Prostate gland (tissue), 2 donors: ENCODE data around the gene SPATA18. TPM values are rescaled to one million over a fixed set of nuclear protein-coding genes. Genes with fewer than 3 reads are reported as not detected.

Experiments
- DNase-seq: peaks from one replicate; pipeline ENCODE4 v3.0.0-alpha.2; 2019; ENCODE audit warnings: low spot score
- H3K27ac ChIP-seq, 2 donors: fragments of 200-600 bp; sonication (generic); 2 replicates each; pipeline ENCODE4 v1.5.1; 2017 to 2019
- H3K27me3 ChIP-seq: fragments of 200-600 bp; sonication (generic); replicated peaks from 2 replicates; pipeline ENCODE4 v1.5.1; 2019; ENCODE audit not compliant: insufficient read depth
- H3K36me3 ChIP-seq, 2 donors: fragments of 200-600 bp; sonication (generic); 1 replicate in 1 of 2; 2 replicates in 1 of 2; pipeline versions ENCODE4 v1.5.1 to v1.8.1; 2017 to 2019
- H3K4me1 ChIP-seq: fragments of 200-600 bp; sonication (generic); replicated peaks from 2 replicates; pipeline ENCODE4 v1.5.1; 2019
- H3K4me3 ChIP-seq, 2 donors: fragments of 200-600 bp; sonication (generic); 2 replicates each; pipeline ENCODE4 v1.5.1; 2017 to 2019
- H3K9me3 ChIP-seq: fragments of 200-600 bp; sonication (generic); 2 replicates; pipeline ENCODE4 v1.5.1; 2017
- POLR2A ChIP-seq: fragments of 450-650 bp; IDR thresholded peaks from one replicate; pipeline ENCODE4 v1.6.1; 2016; ENCODE audit warnings: antibody characterized with exemption, mild to moderate bottlenecking
- POLR2AphosphoS5 ChIP-seq: sonication (generic); formaldehyde crosslinking; IDR thresholded peaks from one replicate; pipeline ENCODE4 v1.6.1; 2017; ENCODE audit warnings: antibody characterized with exemption
- WGBS: methylation state at CpG from one replicate; pipeline ENCODE4 v1.1.5; 2018; 5-methylcytosine and 5-hydroxymethylcytosine counted together
- intact Hi-C: fragments of 100-400 bp; cut with DNase I; formaldehyde crosslinking; loops from one replicate; pipeline ENCODE4 v1.14.2; 2022
- total RNA-seq, 2 donors: library from RNA; depleted of rRNA; stranded (reverse); fragments of >200 nt; gene quantifications; one replicate each; pipeline ENCODE4 v1.1.0, GENCODE V29; 2016
- TF ChIP-seq, protein P1 (sequence below), 4 experiments: fragments of 200-600 bp in 2 of 4; fragments of 450-650 bp in 2 of 4; sonication (generic) in 2 of 4; IDR thresholded peaks; 1 replicate in 3 of 4; 2 replicates in 1 of 4; pipeline ENCODE4 v1.5.1; 2016 to 2019; ENCODE audit warnings: antibody characterized with exemption in 4 of 4, mild to moderate bottlenecking in 2 of 4, moderate library complexity in 2 of 4

The SPATA18 gene
- total RNA-seq, 2 donors from 2014 or later = 8.1 to 16.6 TPM

DNA sequence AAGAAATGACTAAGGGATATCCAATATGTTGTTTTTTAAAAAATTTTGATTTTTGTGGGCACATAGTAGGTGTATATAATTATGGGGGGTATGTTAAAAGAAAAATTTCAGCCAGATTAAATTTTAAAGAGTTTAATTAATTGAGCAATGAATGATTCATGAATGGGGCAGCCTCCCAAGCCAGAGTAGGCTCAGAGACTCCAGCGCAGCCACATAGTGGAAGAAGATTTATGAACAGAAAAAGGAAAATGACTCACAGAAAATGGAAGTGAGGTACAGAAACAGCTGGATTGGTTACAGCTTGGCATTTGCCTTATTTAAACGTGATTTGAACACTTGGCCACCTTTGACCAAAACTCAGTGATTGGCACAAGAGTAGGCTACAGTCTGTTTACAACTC, 91.7 kb downstream of the SPATA18 start:
- Histone ChIP-seq H3K27ac (no peak overlapping the region), H3K4me1 (no peaks in the 10 kb centered on the region), H3K9me3 (no peaks in the 10 kb centered on the region), H3K4me3 (no peak overlapping the region), H3K36me3 (no peaks in the 10 kb centered on the region), H3K27me3 (no peaks in the 10 kb centered on the region)
- 64% methylated on average over 2 of the region's 2 CpGs for WGBS
- no peak for DNase-seq
- TF ChIP-seq POLR2AphosphoS5 (no peak), POLR2A (no peak)
- TF ChIP-seq, protein P1, sequence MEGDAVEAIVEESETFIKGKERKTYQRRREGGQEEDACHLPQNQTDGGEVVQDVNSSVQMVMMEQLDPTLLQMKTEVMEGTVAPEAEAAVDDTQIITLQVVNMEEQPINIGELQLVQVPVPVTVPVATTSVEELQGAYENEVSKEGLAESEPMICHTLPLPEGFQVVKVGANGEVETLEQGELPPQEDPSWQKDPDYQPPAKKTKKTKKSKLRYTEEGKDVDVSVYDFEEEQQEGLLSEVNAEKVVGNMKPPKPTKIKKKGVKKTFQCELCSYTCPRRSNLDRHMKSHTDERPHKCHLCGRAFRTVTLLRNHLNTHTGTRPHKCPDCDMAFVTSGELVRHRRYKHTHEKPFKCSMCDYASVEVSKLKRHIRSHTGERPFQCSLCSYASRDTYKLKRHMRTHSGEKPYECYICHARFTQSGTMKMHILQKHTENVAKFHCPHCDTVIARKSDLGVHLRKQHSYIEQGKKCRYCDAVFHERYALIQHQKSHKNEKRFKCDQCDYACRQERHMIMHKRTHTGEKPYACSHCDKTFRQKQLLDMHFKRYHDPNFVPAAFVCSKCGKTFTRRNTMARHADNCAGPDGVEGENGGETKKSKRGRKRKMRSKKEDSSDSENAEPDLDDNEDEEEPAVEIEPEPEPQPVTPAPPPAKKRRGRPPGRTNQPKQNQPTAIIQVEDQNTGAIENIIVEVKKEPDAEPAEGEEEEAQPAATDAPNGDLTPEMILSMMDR (IDR thresholded peaks at IDR 0.05) = no peak
- intact Hi-C loops = no loop called here

DNA sequence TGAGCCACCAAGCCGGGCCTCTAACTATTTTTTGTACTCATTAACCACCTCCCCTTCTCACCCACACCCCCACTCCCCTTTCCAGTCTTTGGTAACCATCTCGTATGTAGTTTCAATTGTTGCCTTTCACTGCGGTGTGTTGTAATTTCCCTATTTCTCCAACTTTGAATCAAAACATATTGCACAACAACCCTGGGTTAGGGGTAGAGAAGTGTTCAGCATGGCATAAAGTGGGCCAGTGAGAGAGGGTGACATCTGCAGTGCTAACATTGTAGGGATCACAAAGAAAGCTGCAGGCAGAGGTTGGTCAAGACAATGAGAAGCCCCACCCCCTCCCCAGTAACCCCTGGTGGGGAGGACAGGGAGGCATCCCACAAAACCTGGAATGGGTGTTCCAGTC, 92.7 kb downstream of the SPATA18 start:
- Histone ChIP-seq H3K36me3 (no peaks in the 10 kb centered on the region), H3K4me3 (no peak overlapping the region), H3K4me1 (no peaks in the 10 kb centered on the region), H3K27ac (no peak overlapping the region), H3K27me3 (no peaks in the 10 kb centered on the region), H3K9me3 (no peaks in the 10 kb centered on the region)
- TF ChIP-seq, protein P1 (IDR thresholded peaks at IDR 0.05) = no peak
- no peak for TF ChIP-seq POLR2AphosphoS5
- TF ChIP-seq POLR2A = no peak
- intact Hi-C loops = no loop called here
- 83% methylated on average over 3 of the region's 3 CpGs for WGBS
- DNase-seq = no peak

DNA sequence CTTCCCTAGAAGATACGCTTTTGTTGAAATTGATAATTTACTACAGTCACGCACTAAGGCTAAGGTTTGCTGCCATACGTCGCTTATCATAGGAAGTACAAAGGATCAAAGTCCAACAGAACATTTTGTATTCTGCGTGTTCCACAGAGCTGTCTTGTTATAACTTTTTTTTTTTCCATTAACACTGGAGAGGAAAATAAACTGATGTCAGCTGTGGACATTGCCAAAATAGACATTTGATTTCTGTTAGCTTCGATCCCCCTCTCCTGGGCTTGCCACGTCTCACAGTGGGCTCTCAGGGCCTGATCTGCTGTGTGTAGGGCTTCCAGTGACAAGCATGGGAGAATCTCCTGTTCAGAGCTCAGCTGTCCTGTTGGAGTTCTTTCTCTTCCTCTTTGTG, 93.3 kb downstream of the SPATA18 start:
- Histone ChIP-seq H3K4me3 (no peak overlapping the region), H3K27me3 (no peaks in the 10 kb centered on the region), H3K4me1 (no peaks in the 10 kb centered on the region), H3K27ac (no peak overlapping the region), H3K9me3 (no peaks in the 10 kb centered on the region), H3K36me3 (no peaks in the 10 kb centered on the region)
- TF ChIP-seq, protein P1 (IDR thresholded peaks at IDR 0.05) = no peak
- no peak for TF ChIP-seq POLR2A
- no peak for TF ChIP-seq POLR2AphosphoS5
- 64% methylated on average over 7 of the region's 7 CpGs for WGBS
- no peak for DNase-seq
- intact Hi-C loops = no loop called here

Other genes with a start within 250 kb of the SPATA18 start
- gene DCUN1D4, start 208.2 kb upstream of the SPATA18 start, total RNA-seq = 10 to 100 TPM; 23.0 to 49.1 TPM
- gene LRRC66, start 30.9 kb upstream of the SPATA18 start, total RNA-seq = under 1 TPM in 1 of 2 donors, not detected in 1; 0.23 TPM
- 10 to 100 TPM; 17.1 to 44.0 TPM for gene SGCB, start 13.0 kb upstream of the SPATA18 start, total RNA-seq